ENCODE data around the gene C6orf163. TPM values are rescaled to one million over a fixed set of nuclear protein-coding genes. Genes with fewer than 3 reads are reported as not detected.
"Not testable (repeated sequence)": the region's sequence is repeated elsewhere in the genome, so short reads cannot be mapped to it uniquely, and the experiment has no call there.

The C6orf163 gene
- total and polyA plus RNA-seq, 10 of the 15 experiments (the other 5 are each of a cell fraction or from before 2014, with no cell fraction given): 0.56 to 3.7 (median 1.2) TPM

GRCh38 chr6:87322304-87323212, 22.1 kb upstream of the C6orf163 start, which contains the start of gene SMIM8 (continued):
- TF ChIP-seq ELK1 (IDR thresholded peaks at IDR 0.05; ENCODE audit: low read depth, low read length) (peak; percentile 64; the same call in 1 of the 2 replicates), KAT2A (conservative IDR thresholded peaks at IDR 0.05; ENCODE audit: control insufficient read depth, low read depth, low read length) (no peak), RB1 (IDR thresholded peaks at IDR 0.05; ENCODE audit: borderline replicate concordance) (peak; percentile 95), CEBPB (IDR thresholded peaks at IDR 0.05; ENCODE audit: borderline replicate concordance in 1 of 2, low read depth in 2 of 2, low read length in 2 of 2) (no peak), ZNF592 (IDR thresholded peaks at IDR 0.05) (0 out of 2 replicates have a peak, but pooled peaks have one; percentile 30), YY1 (IDR thresholded peaks at IDR 0.05; ENCODE audit: low read depth, low read length) (peak; percentile 85), CREM (IDR thresholded peaks at IDR 0.05; ENCODE audit: low read depth) (no peak; the same call in 1 of the 2 replicates), ZNF24 (IDR thresholded peaks at IDR 0.05) (0 out of 2 replicates have a peak, but pooled peaks have one; percentile 49), E4F1 (IDR thresholded peaks at IDR 0.05; ENCODE audit: borderline replicate concordance, partially characterized antibody) (no peak)
- TF ChIP-seq, protein P1, sequence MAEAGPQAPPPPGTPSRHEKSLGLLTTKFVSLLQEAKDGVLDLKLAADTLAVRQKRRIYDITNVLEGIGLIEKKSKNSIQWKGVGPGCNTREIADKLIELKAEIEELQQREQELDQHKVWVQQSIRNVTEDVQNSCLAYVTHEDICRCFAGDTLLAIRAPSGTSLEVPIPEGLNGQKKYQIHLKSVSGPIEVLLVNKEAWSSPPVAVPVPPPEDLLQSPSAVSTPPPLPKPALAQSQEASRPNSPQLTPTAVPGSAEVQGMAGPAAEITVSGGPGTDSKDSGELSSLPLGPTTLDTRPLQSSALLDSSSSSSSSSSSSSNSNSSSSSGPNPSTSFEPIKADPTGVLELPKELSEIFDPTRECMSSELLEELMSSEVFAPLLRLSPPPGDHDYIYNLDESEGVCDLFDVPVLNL (IDR thresholded peaks at IDR 0.05; ENCODE audit: low read depth, low read length): no peak

GRCh38 chr6:87323880-87324279, 20.7 kb upstream of the C6orf163 start:
- FAIRE-seq; POLR2A ChIA-PET; H3K9ac ChIP-seq (ENCODE audit: control insufficient read depth, insufficient read depth, low read length); ATAC-seq; in situ Hi-C loops (cut with MboI); H3K4me2 ChIP-seq (ENCODE audit: control insufficient read depth, insufficient read depth); H3K79me2 ChIP-seq (ENCODE audit: control insufficient read depth, insufficient read depth, low read length); H3K27ac ChIP-seq (ENCODE audit: control insufficient read depth, insufficient read depth); CTCF ChIA-PET; SMC1A ChIA-PET (ENCODE audit: uncharacterized antibody, unreplicated experiment); H3K27me3 ChIP-seq (replicated peaks in 1 of 2; ENCODE audit: control insufficient read depth in 2 of 2, insufficient read depth in 2 of 2, low read length in 1 of 2); DNase-seq (ENCODE audit: low read depth, low spot score); BruUV-seq (replicated peaks); H3K9me3 ChIP-seq (replicated peaks; ENCODE audit: control insufficient read depth, insufficient read depth, low read length); H3K36me3 ChIP-seq (ENCODE audit: control insufficient read depth in 2 of 2, insufficient read depth in 2 of 2, low read length in 1 of 2); H4K20me1 ChIP-seq (ENCODE audit: control insufficient read depth, insufficient read depth); H2AFZ ChIP-seq (ENCODE audit: control insufficient read depth, low read depth, low read length); H3K4me1 ChIP-seq (ENCODE audit: control insufficient read depth, insufficient read depth, low read length); H3K4me3 ChIP-seq: not testable (repeated sequence)
- 100% methylated on average over 1 of the region's 1 CpG for WGBS (ENCODE audit: insufficient coverage, insufficient replicate concordance, low lambda C conversion rate, missing lambda C conversion rate)
- intact Hi-C loops (cut with micrococcal nuclease; ENCODE audit: unreplicated experiment): loop anchor here (10.0 kb wide), 1 partner anchor 169 kb away; the partner anchor contains the start of gene ZNF292
- RAD21 ChIA-PET (ENCODE audit: unreplicated experiment): interaction anchor here (0.6 kb wide), 1 partner anchor 1589 kb away, joined by 3 read pairs; no protein-coding TSS in a partner anchor
